ENCODE measurements around the gene APEX2. TPM values are rescaled to one million over a fixed set of nuclear protein-coding genes. Genes with fewer than 3 reads are reported as not detected.
"Not testable (repeated sequence)": the region's sequence is repeated elsewhere in the genome, so short reads cannot be mapped to it uniquely, and the experiment has no call there.

APEX2 gene
- total and polyA plus RNA-seq, 8 donors, result 12.7 to 19.8 (median 14.8) TPM

- H3K27ac ChIP-seq, result no peak overlapping the region
- no peaks in the 10 kb centered on the region for H3K27me3 ChIP-seq
- DNase-seq, result no peak
- no peaks in the 10 kb centered on the region for H3K36me3 ChIP-seq
- intact Hi-C loops (cut with DNase I), result no loop called here
- no peaks in the 10 kb centered on the region for H3K4me1 ChIP-seq
- no peaks in the 10 kb centered on the region for H3K9me3 ChIP-seq
- ATAC-seq, result no peak
- H3K4me3 ChIP-seq, result no peak overlapping the region
- no peak for TF ChIP-seq CTCF (IDR thresholded peaks at IDR 0.05)
These were observed 35.2 kb upstream of the APEX2 start for GRCh38 chrX:54964766-54965497.

DNA sequence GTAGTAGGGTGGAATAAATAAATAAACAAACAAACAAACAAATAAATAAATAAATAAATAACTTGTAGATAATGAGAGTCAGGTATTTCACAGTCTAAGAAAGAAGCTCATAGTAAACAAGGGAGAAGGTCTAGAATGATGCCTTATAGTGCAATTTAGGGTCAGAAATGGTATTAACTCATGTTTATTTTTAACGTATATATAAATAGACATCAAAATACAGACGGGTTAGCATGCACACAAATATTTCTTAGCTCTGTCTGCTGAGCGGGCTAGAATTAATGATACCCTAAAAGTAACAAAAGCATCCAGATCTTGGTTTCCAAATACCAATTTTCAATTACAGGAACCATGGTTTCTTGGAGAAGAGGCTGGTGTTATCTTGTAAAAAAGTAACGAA, 22.8 kb upstream of the APEX2 start:
- Histone ChIP-seq H3K36me3 (no peaks in the 10 kb centered on the region), H3K27ac (no peak overlapping the region), H3K4me1 (no peaks in the 10 kb centered on the region), H3K9me3 (no peaks in the 10 kb centered on the region), H3K4me3 (no peak overlapping the region), H3K27me3 (peaks cover 0 to 5% of the 10 kb centered on the region in 2 donors)
- TF ChIP-seq CTCF (IDR thresholded peaks at IDR 0.05), result no peak
- ATAC-seq (no peak), DNase-seq (no peak)
- intact Hi-C loops (cut with DNase I), result no loop called here

GRCh38 chrX:54978448-54978847, 21.7 kb upstream of the APEX2 start:
- Histone ChIP-seq H3K27ac (no peak overlapping the region), H3K36me3 (no peaks in the 10 kb centered on the region), H3K9me3 (no peaks in the 10 kb centered on the region), H3K4me3 (no peak overlapping the region), H3K27me3 (peaks cover 0 to 5% of the 10 kb centered on the region in 2 donors), H3K4me1 (no peaks in the 10 kb centered on the region)
- ATAC-seq, result no peak
- no peak for TF ChIP-seq CTCF (IDR thresholded peaks at IDR 0.05)
- no peak for DNase-seq
- intact Hi-C loops (cut with DNase I), result no loop called here

- Histone ChIP-seq H3K4me3 (no peak overlapping the region), H3K4me1 (no peaks in the 10 kb centered on the region), H3K9me3 (no peaks in the 10 kb centered on the region), H3K27ac (no peak overlapping the region), H3K27me3 (peaks cover 0 to 5% of the 10 kb centered on the region in 2 donors), H3K36me3 (no peaks in the 10 kb centered on the region)
- TF ChIP-seq CTCF (IDR thresholded peaks at IDR 0.05), result no peak
- intact Hi-C loops (cut with DNase I), result no loop called here
- DNase-seq, result no peak
- no peak for ATAC-seq
These were observed 20.7 kb upstream of the APEX2 start for GRCh38 chrX:54979432-54979831.

GRCh38 chrX:54980334-54980733, 19.8 kb upstream of the APEX2 start:
- no peak overlapping the region for H3K27ac ChIP-seq
- intact Hi-C loops (cut with DNase I), result no loop called here
- no peaks in the 10 kb centered on the region for H3K4me1 ChIP-seq
- H3K4me3 ChIP-seq, result no peak overlapping the region
- no peaks in the 10 kb centered on the region for H3K36me3 ChIP-seq
- peaks cover 0 to 5% of the 10 kb centered on the region in 2 donors for H3K27me3 ChIP-seq
- TF ChIP-seq CTCF (IDR thresholded peaks at IDR 0.05), result no peak
- H3K9me3 ChIP-seq, result no peaks in the 10 kb centered on the region
- DNase-seq (no peak), ATAC-seq (no peak)

DNA sequence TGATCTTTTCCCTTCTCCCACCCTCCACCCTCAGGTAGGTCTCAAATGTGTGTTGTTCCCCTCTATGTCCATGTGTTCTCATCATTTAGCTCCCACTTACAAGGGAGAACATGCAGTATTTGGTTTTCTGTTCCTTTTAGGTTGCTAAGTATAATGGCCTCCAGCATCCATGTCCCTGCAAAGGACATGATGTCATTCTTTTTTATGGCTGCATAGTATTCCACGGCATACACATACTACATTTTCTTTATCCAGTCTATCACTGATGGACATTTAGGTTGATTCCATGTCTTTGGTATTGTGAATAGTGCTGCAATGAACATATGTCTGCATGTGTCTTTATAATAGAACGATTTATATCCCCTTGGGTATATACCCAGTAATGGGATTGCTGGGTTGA, 16.9 kb upstream of the APEX2 start:
- ATAC-seq; H3K36me3 ChIP-seq; H3K4me1 ChIP-seq; H3K27ac ChIP-seq; H3K9me3 ChIP-seq; intact Hi-C loops (cut with DNase I); H3K27me3 ChIP-seq; H3K4me3 ChIP-seq; DNase-seq: not testable (repeated sequence)
